ENCODE measurements around the gene GPATCH11. TPM values are rescaled to one million over a fixed set of nuclear protein-coding genes. Genes with fewer than 3 reads are reported as not detected.
A peak's percentile ranks its signal among the peaks of the same experiment; 100 is the strongest.

GPATCH11 gene
- total and polyA plus RNA-seq, 2 of the 4 experiments (the other 2 are of a cell fraction): 3.9 to 4.7 TPM

- no peak for ATAC-seq (ENCODE audit: low read depth)
Measured at GRCh38 chr2:37037771-37038170, 46.5 kb upstream of the GPATCH11 start.

More at GRCh38 chr2:37037771-37038170, 46.5 kb upstream of the GPATCH11 start:
- WGBS, 2 experiments (ENCODE audit: extremely low coverage in 2 of 2, insufficient read length in 1 of 2): no CpG with 5 or more reads among the region's 2 CpGs
- H3K23ac ChIP-seq (ENCODE audit: low read depth, low read length): no peak overlapping the region
- H2BK120ac ChIP-seq (ENCODE audit: low read depth, low read length): no peak overlapping the region
- H4K20me1 ChIP-seq (ENCODE audit: insufficient read depth, low read length): no peaks in the 10 kb centered on the region
- no peak overlapping the region for H2AK9ac ChIP-seq (replicated peaks; ENCODE audit: low read depth, low read length, poor library complexity)
- no peak overlapping the region for H2BK15ac ChIP-seq (ENCODE audit: low read depth, low read length)
- H3K79me1 ChIP-seq (ENCODE audit: low read depth in 1 of 2, low read length in 2 of 2): no peaks in the 10 kb centered on the region
- ChIA-PET POLR2A (ENCODE audit: unreplicated experiment) (no interaction called here), CTCF (no interaction called here)
- no peaks in the 10 kb centered on the region for H3K27me3 ChIP-seq (ENCODE audit: control insufficient read depth, insufficient read depth, low read length)
- H3K9ac ChIP-seq (ENCODE audit: low read depth, low read length): no peak overlapping the region
- no peak for TF ChIP-seq RCOR1 (IDR thresholded peaks at IDR 0.05; ENCODE audit: insufficient replicate concordance, low read length)
- TF ChIP-seq ELK1 (IDR thresholded peaks at IDR 0.05; ENCODE audit: borderline replicate concordance, low read depth, low read length): no peak
- peak; percentile 62 for TF ChIP-seq CEBPB (IDR thresholded peaks at IDR 0.05; ENCODE audit: low read depth, low read length)
- TF ChIP-seq FOS (IDR thresholded peaks at IDR 0.05; ENCODE audit: low read depth, low read length): no peak
- H3K27ac ChIP-seq (ENCODE audit: insufficient read depth, low read length): no peak overlapping the region
- no peaks in the 10 kb centered on the region for H3K4me1 ChIP-seq (ENCODE audit: control insufficient read depth, insufficient read depth, low read length)
- no peak overlapping the region for H4K8ac ChIP-seq (ENCODE audit: low read depth in 2 of 2, low read length in 2 of 2)
- no peak overlapping the region for H3K4me2 ChIP-seq (ENCODE audit: low read depth, low read length)
- H2BK20ac ChIP-seq (ENCODE audit: low read depth, low read length): no peak overlapping the region
- no TSS peak for BruUV-seq (replicated peaks)
- no peak overlapping the region for H4K5ac ChIP-seq (ENCODE audit: low read depth, low read length)
- in situ Hi-C loops (cut with MboI; ENCODE audit: low sequenced_read_pairs) (no loop called here), dilution Hi-C loops (cut with HindIII; ENCODE audit: low sequenced_read_pairs, unreplicated experiment) (no loop called here), intact Hi-C loops (cut with micrococcal nuclease) (no loop called here)
- no peak overlapping the region for H3K4me3 ChIP-seq (ENCODE audit: insufficient read depth, low read depth, low read length)
- no peak overlapping the region for H2BK5ac ChIP-seq (ENCODE audit: low read depth, low read length, poor library complexity, severe bottlenecking)
- H3K9me1 ChIP-seq (ENCODE audit: insufficient read depth, low read length): no peaks in the 10 kb centered on the region
- no peaks in the 10 kb centered on the region for H3K9me3 ChIP-seq (ENCODE audit: control insufficient read depth, insufficient read depth, low read length)
- no peak for DNase-seq
- peaks cover 8% of the 10 kb centered on the region; the same call in 1 of the 2 replicates for H3K36me3 ChIP-seq (ENCODE audit: control insufficient read depth, insufficient read depth, low read length)
- no peak overlapping the region for H3K18ac ChIP-seq (ENCODE audit: low read depth, low read length)
- no peak overlapping the region for H2AFZ ChIP-seq (replicated peaks; ENCODE audit: low read length, poor library complexity)
- H3K14ac ChIP-seq (replicated peaks; ENCODE audit: low read depth, low read length): no peak overlapping the region
- H3K4ac ChIP-seq (ENCODE audit: low read depth, low read length): no peak overlapping the region
- no peak overlapping the region for H3K56ac ChIP-seq (ENCODE audit: extremely low read depth, insufficient read depth, low read length)
- H4K91ac ChIP-seq (ENCODE audit: insufficient read depth, low read depth, low read length): no peak overlapping the region
- H2AK5ac ChIP-seq (ENCODE audit: low read depth, low read length): no peak overlapping the region

All from IMR-90 (cell line).